Ascending aorta (tissue), 2 donors: ENCODE results near the gene TACR1. TPM values are rescaled to one million over a fixed set of nuclear protein-coding genes. Genes with fewer than 3 reads are reported as not detected.

Experiments
- DNase-seq, 2 donors: peaks; one replicate each; pipeline ENCODE4 v3.0.0-alpha.2; 2019; ENCODE audit warnings: low spot score in 2 of 2
- H3K27ac ChIP-seq, 2 donors: fragments of 200-600 bp; sonication (generic); one replicate each; pipeline ENCODE4 v1.5.1; 2016 to 2017; ENCODE audit warnings: mild to moderate bottlenecking in 1 of 2
- H3K27me3 ChIP-seq: fragments of 200-600 bp; sonication (generic); one replicate; pipeline ENCODE4 v1.5.1; 2017
- H3K36me3 ChIP-seq, 2 donors: fragments of 200-600 bp; sonication (generic); one replicate each; pipeline ENCODE4 v1.5.1; 2016
- H3K4me1 ChIP-seq, 2 donors: fragments of 200-600 bp; sonication (generic); one replicate each; pipeline ENCODE4 v1.5.1; 2016 to 2017; ENCODE audit warnings: mild to moderate bottlenecking in 1 of 2
- H3K4me3 ChIP-seq, 2 donors: fragments of 200-600 bp; sonication (generic); one replicate each; pipeline ENCODE4 v1.5.1; 2016 to 2017; ENCODE audit warnings: mild to moderate bottlenecking in 1 of 2
- H3K9me3 ChIP-seq, 2 donors: fragments of 200-600 bp; sonication (generic); one replicate each; pipeline ENCODE4 v1.5.1; 2016
- intact Hi-C: fragments of 100-400 bp; cut with DNase I; formaldehyde crosslinking; loops from one replicate; pipeline ENCODE4 v1.15.1; 2023
- total RNA-seq: library from RNA; depleted of rRNA; stranded (reverse); fragments of >200 nt; gene quantifications from one replicate; pipeline ENCODE4 v1.1.0, GENCODE V29; 2016
- TF ChIP-seq, protein P1 (sequence below), 3 experiments: fragments of 200-600 bp in 2 of 3; fragments of 450-650 bp in 1 of 3; sonication (generic) in 2 of 3; IDR thresholded peaks; one replicate each; pipeline ENCODE4 v1.5.1; 2016 to 2019; ENCODE audit warnings: antibody characterized with exemption in 3 of 3, mild to moderate bottlenecking in 1 of 3, moderate library complexity in 1 of 3

The TACR1 gene
- total RNA-seq, 1 donor from 2014 or later: 27.5 TPM

GRCh38 chr2:75002007-75002406 is 197.3 kb downstream of the TACR1 start:
- no peaks in the 10 kb centered on the region for H3K9me3 ChIP-seq
- H3K4me3 ChIP-seq: no peak overlapping the region
- no peak overlapping the region for H3K27ac ChIP-seq
- no peak for DNase-seq
- intact Hi-C loops: no loop called here
- no peaks in the 10 kb centered on the region for H3K4me1 ChIP-seq
- TF ChIP-seq, protein P1, sequence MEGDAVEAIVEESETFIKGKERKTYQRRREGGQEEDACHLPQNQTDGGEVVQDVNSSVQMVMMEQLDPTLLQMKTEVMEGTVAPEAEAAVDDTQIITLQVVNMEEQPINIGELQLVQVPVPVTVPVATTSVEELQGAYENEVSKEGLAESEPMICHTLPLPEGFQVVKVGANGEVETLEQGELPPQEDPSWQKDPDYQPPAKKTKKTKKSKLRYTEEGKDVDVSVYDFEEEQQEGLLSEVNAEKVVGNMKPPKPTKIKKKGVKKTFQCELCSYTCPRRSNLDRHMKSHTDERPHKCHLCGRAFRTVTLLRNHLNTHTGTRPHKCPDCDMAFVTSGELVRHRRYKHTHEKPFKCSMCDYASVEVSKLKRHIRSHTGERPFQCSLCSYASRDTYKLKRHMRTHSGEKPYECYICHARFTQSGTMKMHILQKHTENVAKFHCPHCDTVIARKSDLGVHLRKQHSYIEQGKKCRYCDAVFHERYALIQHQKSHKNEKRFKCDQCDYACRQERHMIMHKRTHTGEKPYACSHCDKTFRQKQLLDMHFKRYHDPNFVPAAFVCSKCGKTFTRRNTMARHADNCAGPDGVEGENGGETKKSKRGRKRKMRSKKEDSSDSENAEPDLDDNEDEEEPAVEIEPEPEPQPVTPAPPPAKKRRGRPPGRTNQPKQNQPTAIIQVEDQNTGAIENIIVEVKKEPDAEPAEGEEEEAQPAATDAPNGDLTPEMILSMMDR (IDR thresholded peaks at IDR 0.05): no peak
- H3K27me3 ChIP-seq: no peaks in the 10 kb centered on the region
- H3K36me3 ChIP-seq: no peaks in the 10 kb centered on the region

DNA sequence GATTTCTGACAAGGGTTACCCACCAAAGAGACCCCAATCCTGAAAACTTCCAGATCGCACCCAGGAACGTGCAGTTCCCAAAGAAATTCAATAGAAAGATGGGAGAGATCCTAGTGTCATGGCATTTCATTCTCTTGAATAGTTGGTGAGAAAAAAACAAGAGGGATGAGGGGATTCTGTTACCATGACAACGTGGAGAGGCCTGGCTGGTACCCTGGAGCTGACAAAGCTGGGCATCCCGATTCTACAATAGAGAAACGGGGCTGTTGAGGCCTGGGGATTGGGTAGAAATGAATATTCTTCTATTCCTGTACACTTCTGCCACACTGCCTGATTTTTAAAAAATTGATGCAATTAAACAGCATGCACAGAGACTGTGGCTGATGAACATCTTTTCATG is 199.9 kb downstream of the TACR1 start:
- Histone ChIP-seq H3K4me1 (no peaks in the 10 kb centered on the region), H3K36me3 (no peaks in the 10 kb centered on the region), H3K4me3 (no peak overlapping the region), H3K27ac (no peak overlapping the region), H3K27me3 (no peaks in the 10 kb centered on the region), H3K9me3 (no peaks in the 10 kb centered on the region)
- no peak for DNase-seq
- intact Hi-C loops: no loop called here
- TF ChIP-seq, protein P1 (IDR thresholded peaks at IDR 0.05): no peak

Other genes with a start within 250 kb of the TACR1 start
- 57.5 TPM for gene POLE4, start 240.9 kb downstream of the TACR1 start, total RNA-seq